GM19025 (cell line): ENCODE results near the gene RADIL.

ENCODE experiments used
- ATAC-seq: cut with Tn5 transposase; IDR thresholded peaks from one replicate; pipeline ENCODE4 v1.9.1; 2021; ENCODE audit warnings: mild to moderate bottlenecking, low read depth, moderate library complexity; ENCODE audit not compliant: unreplicated experiment

The RADIL gene

DNA sequence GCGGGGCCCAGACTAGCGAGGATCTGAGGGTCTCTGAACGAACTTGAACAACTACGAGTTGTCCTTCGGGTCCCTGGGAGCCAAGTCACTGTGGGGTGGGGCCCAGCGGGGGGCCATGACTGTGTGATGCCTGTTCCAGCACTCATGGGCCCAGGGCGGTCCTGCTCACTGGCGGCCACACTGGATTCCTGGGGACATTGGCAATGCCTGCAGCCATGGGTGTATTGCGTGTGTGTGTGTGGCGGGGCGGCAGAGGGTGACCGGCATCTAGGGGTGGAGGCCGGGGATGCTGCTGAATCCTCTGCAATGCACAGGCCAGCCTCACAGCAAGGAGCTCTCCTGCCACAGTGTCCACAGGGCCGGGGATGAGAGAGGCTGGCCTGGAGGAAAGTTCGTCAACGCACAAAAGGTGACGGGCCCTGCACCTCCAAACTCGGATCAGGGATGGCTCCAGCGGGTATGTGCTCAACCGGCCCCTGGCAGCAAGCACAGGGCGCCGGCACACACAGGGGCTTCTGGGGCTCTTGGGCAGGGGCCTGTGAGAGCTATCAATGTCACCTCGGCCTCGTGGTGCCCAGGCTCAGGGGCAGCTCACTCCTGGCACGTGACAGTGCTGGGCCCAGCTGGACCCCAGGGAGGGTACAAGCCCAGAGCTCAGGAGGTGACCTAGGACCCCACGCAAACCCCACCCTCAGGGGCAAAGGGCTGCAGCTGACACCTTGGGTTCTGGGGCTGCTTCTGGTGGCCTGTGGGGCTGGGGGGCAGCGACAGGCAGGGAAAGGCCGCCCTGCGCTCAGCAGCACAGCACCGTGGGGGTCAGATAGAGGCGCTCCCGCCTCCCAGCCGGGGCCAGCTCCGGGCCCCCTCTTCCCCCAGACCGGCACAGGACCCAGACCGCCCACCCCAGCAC lies 49.6 kb downstream of the RADIL start:
- no peak for ATAC-seq

DNA sequence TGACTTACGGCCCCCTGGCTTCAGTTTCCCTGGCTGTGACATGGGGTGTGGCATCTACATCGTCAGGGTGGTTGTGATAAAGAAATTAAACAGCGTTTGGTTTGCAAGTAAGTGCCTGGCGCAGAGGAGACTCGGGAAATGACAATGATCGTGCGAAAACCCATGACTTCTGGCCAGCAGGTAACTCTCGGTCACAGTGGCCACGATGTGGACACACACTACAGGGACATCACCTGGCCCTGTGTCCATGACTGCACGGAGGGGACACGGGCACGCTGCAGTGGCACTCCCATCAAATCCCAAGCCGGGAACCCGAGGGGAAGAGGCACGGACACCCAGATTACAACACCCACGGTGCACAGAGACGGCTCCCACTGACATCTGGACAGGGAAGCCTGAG lies 50.3 kb downstream of the RADIL start:
- ATAC-seq: no peak

DNA sequence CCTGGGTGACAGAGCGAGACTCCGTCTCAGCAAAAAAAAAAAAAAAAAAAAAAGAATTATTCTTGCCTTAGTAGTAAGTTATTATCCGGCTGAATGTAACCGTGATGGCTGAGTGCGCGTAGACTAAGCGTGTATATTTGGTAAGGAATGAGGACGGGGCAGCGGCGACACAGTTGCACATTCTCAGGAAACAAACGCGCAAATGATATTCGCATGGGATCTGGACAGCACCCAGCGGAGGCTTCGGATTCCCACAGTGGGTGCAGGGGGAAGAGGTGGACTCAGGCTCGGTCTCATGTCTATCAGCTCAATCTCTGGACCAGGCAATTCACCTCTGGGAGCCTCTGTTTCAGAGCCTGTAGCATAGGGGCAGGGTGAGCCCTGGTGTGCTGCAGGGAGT lies 50.8 kb downstream of the RADIL start:
- no peak for ATAC-seq

DNA sequence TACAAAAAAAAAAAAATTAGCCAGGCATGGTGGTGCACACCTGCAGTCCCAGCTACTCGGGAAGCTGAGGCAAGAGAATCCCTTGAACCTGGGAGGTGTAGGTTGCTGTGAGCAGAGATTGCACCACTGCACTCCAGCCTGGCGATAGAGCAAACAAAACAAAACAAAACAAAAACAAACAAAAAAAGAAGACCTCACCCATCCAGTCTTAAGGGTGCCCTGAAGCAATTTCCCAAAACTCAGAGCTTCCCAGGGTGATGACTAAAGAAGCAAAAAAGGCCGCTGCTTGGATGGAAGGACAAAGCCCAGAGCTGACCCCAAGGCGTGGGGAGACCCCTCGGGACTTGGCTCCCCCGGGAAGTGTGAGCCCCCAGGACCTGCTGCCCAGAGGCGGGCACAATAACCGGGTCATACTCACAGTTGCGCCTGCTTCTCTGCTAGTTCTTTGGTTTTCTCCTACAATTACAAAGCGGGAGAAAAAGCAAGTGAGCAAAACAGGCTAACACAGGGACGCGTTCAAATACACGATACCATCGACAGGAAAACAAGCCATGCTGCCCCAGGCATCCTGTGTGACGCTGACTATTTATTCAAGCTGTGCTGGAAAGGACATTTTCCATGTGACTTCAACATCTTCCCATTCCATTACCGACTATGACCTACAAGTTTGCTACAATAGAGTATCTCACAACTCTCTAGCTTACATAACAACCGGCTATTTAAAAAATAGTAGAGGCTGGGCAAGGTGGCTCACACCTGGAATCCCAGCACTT lies 51.6 kb downstream of the RADIL start:
- no peak for ATAC-seq

DNA sequence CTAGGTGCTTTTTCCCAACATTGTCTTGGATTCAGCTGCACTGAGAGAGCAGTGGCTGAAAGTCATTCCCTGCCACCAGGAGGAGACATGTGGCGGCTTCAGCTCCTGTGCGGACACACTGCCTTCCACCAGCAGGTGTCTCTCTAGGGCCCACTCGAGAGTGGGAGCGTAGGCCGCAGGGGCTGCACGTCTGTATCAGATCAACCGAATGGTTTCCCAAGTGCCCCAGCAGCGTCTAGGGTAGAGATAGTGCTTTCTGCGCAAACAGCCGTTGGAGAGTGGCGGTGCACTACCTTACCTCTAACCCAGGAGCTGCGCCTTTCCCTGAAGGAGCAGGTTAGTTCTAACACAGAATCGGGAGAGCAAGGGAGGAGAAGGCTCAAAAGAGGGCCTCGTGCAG lies 53.3 kb downstream of the RADIL start:
- ATAC-seq: no peak

DNA sequence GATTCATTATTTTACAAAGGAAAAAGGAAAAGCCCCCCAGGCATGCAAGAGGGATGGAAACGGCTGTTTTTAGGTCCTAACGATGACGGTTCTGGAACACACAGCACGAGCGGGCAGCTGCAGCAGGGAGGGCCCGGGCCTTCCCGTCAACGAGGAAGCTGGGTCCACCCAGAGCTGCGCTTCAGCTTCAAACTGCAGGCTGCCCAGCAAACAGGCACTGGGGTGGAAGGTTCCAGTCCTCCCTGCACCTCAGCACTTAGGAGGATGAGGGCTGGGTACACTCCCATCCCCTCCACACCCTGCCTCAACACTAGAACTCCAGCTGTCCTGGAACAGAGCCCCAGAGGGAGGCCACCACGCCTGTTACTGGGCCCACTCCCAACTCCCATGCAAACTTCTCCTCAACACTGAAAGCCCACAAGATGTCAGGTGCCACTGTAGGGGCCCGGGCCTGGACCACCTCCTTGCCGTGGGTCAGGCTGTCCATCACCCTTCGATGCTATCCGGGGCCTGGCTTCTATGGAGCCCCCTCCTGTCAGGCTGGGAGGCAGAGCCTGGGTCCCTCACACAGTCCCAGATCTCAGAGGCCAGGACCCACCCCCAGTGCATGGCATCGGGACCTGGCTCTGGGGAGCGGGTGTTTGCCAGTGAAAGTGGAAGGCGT lies 54.7 kb downstream of the RADIL start:
- no peak for ATAC-seq

DNA sequence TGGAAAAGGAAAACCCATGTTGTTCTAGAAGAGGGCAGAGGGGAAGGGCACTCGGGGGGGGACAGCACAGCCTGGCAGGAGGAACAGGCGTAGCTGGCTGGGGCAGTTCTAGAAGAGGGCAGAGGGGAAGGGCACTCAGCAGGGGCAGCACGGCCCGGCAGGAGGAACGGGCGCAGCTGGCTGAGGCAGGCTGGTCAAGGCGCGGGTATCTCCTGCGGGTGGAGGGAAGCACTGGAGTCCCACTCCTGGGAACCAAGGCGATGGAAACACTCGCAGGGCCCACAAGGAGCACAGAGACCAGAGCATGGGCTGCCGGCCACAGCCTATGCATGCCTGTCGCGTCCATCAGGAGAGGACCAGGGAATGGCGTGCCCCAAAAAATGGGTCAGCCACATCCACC lies 58.4 kb downstream of the RADIL start:
- no peak for ATAC-seq

DNA sequence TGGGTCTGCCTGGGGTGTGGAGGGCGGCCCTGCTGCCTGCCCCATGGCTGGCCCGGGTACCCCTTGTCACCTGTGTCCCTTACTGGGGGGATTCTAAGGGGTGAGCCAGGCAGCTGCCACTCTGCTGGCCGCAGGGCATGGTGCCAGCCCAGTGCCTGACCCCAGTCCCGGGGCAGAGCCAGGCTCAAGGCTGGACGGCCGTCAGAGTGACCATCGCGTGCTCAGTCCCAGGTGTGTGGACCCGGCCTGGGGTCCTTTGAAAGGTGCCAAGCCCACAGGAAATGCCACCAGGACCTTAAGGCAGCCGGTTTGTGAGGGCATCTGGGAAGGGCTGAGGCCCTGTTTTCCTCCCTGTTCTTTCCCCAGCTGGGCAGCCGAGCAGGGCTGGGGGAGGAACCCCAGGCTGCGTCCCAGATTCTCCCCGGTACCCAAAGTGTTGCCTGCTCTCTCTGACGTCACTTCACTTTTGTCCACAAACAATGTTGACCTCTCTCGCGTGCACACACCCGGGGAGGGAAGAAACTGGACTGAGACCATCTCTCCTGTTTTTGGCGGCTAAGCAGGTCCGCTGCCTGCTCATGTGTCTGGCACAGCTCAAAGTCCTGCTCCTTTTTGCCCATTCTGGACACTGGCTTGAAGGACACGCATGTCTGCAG lies 59.3 kb downstream of the RADIL start:
- ATAC-seq: no peak

DNA sequence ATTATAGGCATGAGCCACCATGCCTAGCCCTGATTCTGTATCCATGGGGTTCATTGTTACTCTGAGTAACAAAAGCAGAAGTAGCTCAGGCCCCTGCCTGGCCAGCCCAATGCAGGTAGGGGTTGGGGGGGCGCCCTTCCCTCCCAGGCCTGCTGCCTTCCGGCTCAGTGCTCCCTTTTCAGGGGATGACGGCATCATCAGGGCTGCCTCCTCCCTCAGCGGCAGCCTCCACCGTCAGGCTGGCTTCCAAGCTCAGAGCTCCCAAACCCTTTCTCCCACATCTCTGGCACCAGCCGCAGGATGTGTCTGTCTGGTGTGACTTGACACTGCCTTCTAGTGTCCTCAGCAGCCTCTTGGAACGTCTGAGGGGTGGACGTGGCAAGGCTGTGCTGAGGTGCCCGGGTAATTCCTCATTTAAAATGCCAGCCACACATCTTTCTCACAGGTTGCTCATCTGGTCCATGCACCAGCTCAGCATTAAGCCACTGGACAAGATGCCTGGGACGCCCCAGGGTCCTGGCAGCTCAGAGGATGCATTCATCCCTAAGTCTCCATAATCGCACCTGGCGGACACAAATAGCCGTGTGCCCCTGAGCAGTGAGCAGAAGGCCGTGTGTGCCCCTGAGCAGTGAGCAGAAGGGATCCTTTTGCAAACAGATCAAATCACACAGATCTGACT lies 59.9 kb downstream of the RADIL start:
- ATAC-seq: no peak

DNA sequence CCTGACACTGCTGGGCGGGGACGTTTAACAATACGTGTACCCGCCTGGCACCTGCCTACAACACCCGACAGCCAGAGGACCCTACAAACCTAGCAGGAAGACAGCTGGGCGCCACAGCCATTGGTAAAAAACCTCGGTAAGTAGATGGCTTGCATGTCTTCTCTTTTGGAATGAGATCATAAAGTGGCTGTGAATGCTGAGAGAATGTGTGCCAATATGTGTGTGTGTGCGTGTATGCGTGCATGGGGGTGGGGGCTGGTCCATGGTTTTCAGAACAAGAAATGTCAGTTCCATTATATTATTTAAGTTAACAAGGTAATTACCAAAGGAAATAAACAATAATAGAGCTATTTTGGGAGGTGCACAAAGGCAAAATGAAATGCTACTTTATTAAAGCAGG lies 60.8 kb downstream of the RADIL start:
- ATAC-seq: no peak

DNA sequence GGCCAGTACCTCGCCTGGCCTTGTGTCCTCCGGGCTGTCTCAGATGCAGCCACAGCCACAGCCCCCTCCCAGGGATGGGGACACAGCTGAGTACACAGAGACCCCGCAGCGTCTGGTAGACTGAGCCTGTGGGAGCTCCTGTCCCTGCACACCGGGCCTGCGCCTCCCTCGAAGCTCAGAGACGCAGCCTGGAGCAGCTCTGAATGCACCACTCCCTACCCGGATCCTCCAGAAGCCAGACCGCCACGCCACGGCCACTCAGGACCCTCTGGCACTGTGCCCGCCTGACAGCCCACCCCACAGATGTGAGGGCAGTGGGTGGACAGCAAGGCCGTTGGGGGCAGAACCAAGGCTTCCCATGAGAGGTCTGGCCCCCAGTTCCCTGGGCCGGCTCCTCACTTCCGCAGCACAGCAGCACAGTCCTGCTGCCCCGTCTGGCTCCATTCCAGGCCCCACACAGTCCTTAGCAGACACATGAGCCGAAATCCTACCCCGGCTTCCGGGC lies 62.5 kb downstream of the RADIL start:
- no peak for ATAC-seq

DNA sequence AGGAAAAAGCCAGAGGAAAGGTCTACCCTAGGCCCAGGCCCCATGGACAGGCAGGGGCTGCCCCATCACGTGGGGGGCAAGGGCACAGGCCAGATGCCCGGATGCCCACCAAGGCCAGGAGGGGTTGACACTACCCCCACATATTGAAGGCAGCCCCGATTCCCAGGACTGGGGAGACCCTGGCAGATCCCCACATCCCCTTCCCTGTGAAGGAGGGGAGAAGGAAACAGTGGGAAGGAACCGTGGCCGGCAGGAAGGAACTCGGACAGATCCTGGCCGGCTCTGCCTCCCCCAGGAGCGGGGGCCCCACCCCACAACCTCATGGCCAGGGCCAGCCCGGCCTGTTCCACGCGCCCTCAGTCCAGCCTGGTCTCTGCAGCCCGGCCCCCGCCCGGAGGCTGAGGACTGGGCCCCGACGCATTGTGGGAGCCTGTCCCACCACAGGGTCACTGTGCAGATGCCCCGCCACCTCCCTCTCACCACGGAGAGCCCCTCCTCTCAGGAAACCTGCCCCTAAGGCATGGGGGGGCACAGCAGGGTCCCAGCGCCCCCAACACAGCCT lies 63.0 kb downstream of the RADIL start:
- ATAC-seq: no peak

DNA sequence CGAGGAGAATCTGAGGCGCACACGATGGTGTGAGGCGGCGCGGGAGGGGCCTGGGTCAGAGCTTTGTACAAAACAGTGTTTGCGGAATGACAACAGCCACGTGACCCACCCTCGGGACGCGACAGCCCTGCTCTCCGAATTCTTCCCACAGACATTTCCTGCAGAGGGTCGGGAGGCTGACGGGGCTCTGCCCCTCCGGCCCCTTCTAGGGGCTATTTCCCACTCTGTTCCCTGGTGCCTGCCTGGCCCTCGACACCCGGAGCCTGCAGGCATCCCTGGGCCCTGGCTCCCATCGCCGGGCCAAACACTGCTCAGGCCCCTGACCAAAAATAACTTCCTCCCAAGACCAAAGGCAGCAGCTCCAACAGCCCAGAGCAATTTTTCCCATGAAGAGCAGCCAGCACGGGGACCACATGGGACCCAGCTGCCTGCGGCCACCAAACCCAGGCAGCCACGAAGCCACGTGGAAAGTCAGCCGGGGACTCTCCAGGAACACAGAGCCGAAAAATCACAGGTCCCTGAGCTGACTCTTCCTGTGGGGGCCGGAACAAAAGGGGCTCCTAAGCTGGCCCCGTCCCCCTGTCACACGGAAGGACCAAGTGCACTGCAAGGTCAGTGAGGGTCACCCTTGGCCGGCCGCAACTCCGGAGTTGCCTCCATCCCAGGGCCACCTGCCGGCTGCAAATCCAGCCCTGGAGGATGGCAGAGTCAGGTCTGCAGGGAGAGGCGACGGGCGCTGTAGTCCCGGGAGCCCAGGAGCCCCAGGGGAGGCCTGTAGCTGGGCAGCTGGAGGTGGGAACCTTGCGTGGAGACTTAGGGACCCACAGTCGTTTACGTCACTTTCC lies 63.7 kb downstream of the RADIL start:
- no peak for ATAC-seq

DNA sequence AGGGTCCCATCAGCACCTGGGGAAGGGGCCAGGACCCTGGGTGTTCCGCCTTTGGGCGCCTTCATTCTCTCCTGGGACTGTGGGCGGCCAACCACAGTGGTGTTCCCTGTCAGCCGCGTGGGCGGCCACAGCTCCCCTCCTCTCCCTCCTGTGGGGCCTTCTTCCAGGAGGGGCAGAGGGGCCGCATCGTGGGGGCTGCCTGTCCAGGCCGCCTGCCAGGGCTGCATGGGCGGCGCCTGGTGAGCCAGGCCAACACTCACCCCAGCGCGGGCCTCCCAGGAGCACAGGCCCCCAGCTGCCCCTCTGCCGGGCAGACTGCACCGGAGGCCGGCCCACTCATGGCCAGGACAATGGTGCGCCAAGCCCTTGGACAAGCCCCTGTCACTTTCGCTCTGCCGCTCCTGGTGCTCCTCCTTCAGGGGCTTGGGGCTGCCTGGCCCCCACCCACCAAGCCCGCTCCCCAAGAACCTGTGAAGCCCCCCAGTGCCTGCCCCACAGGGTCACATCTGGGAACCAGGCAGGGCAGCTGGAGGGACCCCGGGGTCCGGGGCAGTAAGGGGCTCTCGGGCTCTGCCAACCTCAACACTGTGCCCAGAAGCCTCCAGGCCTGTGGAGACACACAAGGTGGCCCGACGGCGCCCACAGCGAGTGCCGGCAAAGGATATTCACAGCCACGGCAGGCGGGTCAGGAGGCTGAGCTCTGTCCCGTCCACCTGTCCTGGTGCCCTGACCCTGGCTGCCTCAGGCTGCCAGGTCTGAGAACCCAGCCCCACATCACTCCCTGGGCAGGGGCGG lies 65.3 kb downstream of the RADIL start:
- ATAC-seq: no peak

DNA sequence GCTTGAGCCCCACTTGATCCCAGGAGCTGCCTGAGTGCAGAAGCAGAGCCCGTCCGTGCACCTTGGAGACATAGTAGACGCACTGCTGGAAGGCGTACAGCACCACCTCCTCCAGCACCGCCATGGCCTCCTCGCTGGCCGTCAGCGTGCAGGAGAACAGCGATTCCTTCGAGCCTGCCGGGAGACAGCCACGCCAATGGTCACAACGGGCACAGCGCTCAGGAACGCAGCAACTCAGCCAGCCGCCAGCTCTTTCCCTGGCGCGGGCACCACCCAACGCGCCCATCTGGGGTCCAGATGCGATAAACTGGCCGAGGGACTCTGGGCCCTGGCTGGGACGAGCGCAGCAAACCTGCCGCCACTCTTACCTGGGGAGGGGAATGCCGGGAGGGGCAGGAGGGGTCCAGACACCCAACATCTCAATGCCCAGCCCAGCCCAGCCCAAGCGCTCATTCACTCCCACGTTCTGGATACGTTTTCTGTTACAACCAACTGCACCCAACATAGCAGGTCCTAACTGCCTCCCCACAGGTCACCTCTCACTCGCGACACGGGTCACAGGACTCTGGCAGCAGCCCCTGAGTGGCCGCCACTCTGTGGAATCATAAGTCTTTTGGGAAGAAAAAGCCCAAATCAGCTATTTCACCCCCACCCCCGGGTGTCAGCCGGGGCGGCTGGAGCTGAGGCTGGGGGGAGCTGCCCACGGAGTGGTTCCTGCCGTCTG lies 66.2 kb downstream of the RADIL start:
- ATAC-seq: no peak

DNA sequence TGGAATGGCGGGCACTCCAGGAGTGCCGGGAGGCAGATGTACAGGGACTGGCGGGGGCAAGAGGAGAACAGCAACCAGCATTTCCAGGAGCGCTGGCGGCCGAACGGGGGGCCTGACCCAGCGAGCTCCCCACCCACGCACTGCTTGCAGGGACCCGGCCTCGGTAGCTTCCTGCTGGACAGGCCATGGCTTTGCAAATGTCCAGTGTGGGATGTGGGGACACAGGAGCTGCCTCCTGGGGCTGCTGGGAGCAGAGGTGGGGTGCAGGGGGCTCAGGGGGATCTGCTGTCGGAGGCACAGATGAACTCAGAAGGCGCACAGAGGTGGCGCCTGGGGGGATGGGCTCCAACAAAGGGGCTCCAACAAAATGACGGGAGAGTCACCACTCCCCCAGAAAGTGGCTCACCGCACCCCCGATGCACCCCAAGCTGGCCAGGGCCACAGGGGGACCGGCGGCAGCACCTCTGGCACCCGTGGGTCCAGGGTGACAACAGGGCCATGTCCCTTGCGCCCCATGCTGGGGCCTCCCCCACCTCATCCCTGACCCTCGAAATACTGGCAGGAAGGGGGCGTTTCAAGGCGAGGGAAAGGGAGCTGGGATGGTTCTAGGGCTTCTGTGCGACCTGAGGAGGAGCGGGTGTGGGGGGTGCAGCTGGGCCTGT lies 67.0 kb downstream of the RADIL start:
- ATAC-seq: no peak
